Stimulated activated CD4-positive, alpha-beta T cell treated with anti-CD3 and anti-CD28 coated beads, Interleukin-2, amount 100 ng/mL, for 4 hours (primary cell): ENCODE data around the gene SGF29.
"Not testable (repeated sequence)": the region's sequence is repeated elsewhere in the genome, so short reads cannot be mapped to it uniquely, and the experiment has no call there.

Experiments used
- DNase-seq: peaks from one replicate; pipeline ENCODE4 v3.0.0-alpha.2; 2020; ENCODE audit warnings: low read depth

The SGF29 gene

GRCh38 chr16:28566233-28566925 is 12.7 kb downstream of the SGF29 start:
- DNase-seq, result not testable (repeated sequence)

DNA sequence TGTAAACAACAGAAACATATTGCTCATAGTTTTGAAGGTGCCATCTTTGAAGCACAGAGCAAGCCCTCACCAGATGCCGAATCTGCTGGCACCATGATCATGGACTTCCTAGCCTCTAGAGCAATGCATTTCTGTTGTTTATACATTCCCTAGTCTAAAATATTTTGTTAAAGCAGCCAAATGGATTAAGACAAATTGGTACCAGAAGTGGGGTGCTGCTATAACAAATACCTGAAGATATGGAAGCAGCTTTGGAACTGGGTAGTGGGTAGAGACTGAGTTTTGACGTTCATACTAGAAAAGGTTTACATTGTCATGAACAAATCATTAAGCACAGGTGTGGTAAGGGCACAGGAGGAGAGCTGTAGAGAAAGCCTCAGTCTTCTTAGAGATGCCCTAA is 13.6 kb downstream of the SGF29 start:
- no peak for DNase-seq

- DNase-seq, result no peak
These were observed 15.3 kb downstream of the SGF29 start for GRCh38 chr16:28569021-28569420.

DNA sequence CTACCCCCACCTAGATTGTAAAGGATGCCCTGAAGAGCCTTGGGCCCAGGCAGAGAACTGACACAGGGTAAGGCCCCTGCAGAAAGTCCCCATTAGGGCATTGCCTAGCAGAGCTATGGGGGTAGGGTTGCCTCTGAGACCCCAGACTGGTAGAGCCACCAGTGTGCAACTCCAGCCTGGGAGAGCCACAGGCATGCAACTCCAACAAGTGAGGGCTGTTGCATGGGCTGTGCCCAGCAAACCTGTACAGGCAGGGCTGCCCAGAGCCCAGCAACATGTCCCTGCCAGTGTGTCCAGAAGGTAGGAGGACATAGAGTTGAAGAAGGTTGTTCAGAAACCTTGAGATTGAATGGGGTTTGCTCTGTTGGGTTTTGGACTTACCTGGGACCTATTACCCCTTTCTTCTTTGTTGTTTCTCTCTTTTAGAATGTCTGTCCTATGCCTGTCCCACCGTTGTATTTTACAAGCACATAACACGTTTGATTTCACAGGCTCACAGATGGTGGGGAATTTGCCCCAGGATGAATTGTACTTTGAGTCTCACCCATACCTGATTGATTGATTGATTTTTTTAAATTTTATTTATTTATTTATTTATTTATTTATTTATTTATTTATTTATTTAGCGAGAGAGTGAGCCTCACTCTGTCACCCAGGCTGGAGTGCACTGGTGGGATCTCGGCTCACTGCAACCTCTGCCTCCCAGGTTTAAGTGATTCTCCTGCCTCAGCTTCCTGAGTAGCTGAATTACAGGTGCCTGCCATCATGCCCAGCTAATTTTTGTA is 16.4 kb downstream of the SGF29 start:
- DNase-seq, result no peak

DNA sequence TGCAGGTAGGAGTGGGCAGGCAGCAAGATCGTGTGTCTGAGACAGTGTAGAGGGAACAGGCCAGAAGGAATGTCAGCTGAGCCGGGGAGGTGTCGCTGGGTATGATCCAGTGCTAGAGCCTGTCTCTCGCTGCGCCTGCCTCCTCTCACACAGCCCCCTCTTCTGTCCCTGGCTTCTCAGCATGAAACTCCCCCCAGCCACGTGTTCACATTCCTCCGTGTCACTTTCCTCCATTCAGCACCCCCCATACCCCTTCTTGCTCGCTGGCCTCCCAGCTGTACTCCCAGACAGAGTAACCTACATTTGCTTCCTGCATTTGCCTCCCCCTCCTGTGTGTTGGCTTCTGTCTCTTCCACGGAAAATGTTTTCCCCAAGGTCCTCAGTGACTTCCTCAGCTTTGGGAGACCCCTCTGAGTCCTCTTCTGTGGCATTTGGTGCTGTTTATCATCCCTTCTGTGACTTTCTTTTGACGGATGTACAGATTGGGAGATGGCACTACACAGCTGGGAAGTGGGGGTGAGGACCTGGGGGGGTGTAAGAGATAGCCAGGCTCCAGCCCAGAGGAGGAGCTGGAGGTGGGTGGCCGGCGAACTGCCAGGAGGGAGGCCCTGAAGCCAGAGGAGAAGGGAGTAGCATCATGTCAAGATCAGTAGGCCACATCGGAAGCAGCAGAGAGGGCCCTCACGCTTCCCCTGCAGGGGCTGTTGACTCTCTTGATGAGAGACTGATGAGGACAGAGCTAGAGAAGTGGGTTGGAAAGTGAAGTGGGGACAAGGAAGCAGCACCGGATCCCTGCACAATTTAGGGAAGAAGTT is 19.2 kb downstream of the SGF29 start:
- DNase-seq, result no peak

GRCh38 chr16:28573738-28574718 is 20.3 kb downstream of the SGF29 start:
- no peak for DNase-seq

DNA sequence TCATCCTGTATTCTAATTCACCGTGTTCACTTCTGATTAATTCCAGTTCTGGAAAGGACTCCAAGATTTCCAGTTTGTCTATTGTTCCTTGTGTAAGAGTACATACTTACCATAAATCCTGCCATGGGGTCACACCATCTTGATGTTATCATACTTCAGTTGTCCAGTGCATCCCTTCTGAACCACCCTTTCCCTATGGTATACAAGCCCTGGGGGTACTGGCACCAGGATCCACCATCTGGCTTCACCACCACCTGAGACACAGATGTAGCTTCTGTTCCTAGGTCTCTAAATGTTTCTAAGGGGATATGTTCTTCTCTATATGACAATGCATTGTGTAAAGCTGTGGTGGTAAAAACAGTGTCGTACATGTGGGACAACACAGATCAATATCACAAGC is 21.2 kb downstream of the SGF29 start:
- no peak for DNase-seq

- no peak for DNase-seq
These were observed 21.9 kb downstream of the SGF29 start for GRCh38 chr16:28575446-28576109.

GRCh38 chr16:28580726-28581315 is 27.1 kb downstream of the SGF29 start:
- no peak for DNase-seq

GRCh38 chr16:28585674-28586073 is 32.0 kb downstream of the SGF29 start:
- DNase-seq, result no peak

DNA sequence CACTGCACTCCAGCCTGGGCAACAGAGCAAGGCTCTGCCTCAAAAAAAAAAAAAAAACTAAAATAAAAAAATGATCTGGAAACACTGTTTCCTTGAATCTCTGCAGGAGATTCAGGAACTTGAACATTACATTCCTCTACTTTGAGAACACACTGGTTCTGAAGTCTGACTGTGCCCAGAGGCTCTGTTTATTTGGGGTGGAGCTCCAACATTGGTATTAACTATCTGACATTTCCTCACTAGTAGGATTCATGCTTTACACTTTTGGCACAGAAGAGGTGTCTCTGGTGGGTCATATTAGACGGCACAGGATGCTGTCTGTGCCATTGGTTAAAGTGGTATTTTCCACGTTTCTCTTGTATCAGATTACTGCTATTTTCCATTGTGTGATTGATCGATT is 32.7 kb downstream of the SGF29 start:
- DNase-seq, result no peak

DNA sequence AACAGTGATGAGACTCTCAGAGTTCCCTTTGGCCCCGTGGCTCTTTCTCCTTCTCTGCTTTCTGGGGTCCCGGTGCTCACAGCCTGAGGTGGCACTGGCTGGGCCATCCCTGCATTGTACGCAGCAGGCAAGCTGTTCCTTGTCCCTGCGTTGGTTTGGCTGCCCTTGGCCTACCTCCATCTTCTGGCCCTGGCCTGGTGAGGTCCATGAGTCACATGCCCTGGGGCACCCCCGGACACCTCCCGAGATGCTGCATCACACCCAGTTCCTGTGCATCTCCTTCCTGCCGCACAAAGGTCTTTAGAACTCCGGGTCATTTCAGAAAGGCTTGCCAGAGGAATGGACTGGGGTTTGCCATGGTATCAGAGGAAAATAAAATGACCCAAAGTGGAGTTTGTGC is 33.7 kb downstream of the SGF29 start:
- no peak for DNase-seq

GRCh38 chr16:28589069-28589468 is 35.3 kb downstream of the SGF29 start:
- DNase-seq, result no peak

DNA sequence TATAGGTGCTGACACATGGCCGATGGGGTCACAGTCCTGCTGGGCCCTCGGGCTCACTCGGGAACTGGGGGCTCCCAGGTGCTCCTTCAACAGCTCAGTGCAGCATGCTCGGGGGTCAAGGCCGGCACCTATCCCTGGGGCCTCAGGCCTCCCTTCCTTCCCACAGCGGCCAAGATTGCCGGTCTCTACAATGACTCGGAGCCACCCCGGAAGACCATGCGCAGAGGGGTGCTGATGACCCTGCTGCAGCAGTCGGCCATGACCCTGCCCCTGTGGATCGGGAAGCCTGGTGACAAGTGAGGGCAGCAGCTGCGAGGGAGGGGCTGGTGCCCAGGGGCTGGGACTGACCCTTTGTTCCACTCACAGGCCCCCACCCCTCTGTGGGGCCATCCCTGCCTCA is 36.2 kb downstream of the SGF29 start:
- DNase-seq, result no peak

DNA sequence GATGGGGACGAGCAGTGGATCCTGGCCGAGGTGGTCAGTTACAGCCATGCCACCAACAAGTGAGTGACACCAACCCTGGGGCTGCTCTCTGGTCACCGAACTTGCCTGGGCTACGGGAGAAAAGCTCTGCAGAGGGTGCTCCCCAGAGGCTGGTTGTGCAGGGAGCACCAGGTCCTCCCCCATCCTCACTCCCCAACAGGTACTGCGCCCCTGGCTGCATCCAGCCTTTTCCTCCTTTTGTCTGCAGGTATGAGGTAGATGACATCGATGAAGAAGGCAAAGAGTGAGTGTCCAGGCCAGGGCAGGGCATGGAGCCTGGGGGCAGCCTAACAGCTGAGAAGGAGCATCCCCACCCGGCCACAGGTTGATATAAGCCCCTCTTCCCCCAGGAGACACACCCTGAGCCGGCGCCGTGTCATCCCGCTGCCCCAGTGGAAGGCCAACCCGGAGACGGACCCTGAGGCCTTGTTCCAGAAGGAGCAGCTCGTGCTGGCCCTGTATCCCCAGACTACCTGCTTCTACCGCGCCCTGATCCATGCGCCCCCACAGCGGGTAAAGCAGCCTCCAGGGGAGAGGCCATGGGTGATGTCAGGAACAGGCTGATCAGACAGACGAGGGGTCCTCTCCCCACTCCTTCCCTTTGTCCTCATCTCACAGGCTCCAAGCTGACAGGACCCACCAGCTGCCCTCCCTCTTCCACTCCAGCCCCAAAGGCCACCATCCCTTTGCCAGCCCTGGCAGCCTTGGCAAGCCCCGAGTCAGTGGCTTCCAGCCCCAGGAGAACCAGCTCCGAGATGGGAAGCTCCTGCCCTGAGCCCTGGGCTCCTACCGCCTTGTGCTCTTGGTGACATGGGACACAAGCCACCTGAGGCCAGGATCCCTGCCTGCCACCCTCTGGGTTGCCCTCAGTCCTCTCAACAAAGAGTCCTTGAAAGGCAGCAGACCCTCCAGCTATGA is 36.9 kb downstream of the SGF29 start:
- no peak for DNase-seq

DNA sequence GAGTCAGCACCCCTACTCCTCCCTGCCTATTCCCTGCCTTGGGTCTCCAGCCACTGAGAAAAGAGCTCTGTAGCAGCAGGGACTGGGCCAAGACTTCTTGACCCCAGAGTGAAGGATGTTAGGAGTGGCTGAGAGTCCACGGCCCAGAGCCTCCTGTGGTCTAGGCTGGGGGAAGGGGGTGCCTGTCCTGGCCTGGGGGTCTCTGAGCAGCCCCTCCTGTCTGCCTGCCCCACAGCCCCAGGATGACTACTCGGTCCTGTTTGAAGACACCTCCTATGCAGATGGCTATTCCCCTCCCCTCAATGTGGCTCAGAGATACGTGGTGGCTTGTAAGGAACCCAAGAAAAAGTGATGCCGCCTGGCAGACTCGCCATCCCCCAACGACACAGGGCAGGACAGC is 37.6 kb downstream of the SGF29 start:
- DNase-seq, result no peak

- no peak for DNase-seq
These were observed 38.8 kb downstream of the SGF29 start for GRCh38 chr16:28592511-28592910.

GRCh38 chr16:28592979-28593553 is 39.3 kb downstream of the SGF29 start:
- no peak for DNase-seq

- DNase-seq, result not testable (repeated sequence)
These were observed 41.7 kb downstream of the SGF29 start for GRCh38 chr16:28595451-28595850.
